Transverse colon (tissue), 4 donors: ENCODE results near the gene KRT12.

Experiments
- CTCF ChIP-seq, 5 experiments: fragments of 200-600 bp in 3 of 5; fragments of 450-650 bp in 2 of 5; sonication (generic) in 3 of 5; IDR thresholded peaks; 1 replicate in 2 of 5; 2 replicates in 3 of 5; pipeline ENCODE4 v1.5.1; 2016 to 2017; ENCODE audit warnings: antibody characterized with exemption in 5 of 5, inconsistent platforms in 3 of 5, mild to moderate bottlenecking in 2 of 5, moderate library complexity in 1 of 5
- EP300 ChIP-seq: sonication (generic); formaldehyde crosslinking; IDR thresholded peaks from one replicate; pipeline ENCODE4 v1.6.1; 2017; ENCODE audit warnings: antibody characterized with exemption, low read depth
- POLR2A ChIP-seq: fragments of 450-650 bp; IDR thresholded peaks from one replicate; pipeline ENCODE4 v1.6.1; 2016; ENCODE audit warnings: antibody characterized with exemption, mild to moderate bottlenecking, moderate library complexity
- POLR2AphosphoS5 ChIP-seq, 3 donors: sonication (generic); formaldehyde crosslinking; IDR thresholded peaks; one replicate each; pipeline ENCODE4 v1.6.1; 2016; ENCODE audit warnings: antibody characterized with exemption in 3 of 3

GRCh38 chr17:40852364-40852763 is 14.7 kb downstream of the KRT12 start:
- TF ChIP-seq POLR2A = no peak
- TF ChIP-seq CTCF (IDR thresholded peaks at IDR 0.05) = no peak
- no peak for TF ChIP-seq POLR2AphosphoS5 (IDR thresholded peaks at IDR 0.05)
- TF ChIP-seq EP300 = no peak
